ENCODE measurements around the gene CHMP4B.

CHMP4B gene

DNA sequence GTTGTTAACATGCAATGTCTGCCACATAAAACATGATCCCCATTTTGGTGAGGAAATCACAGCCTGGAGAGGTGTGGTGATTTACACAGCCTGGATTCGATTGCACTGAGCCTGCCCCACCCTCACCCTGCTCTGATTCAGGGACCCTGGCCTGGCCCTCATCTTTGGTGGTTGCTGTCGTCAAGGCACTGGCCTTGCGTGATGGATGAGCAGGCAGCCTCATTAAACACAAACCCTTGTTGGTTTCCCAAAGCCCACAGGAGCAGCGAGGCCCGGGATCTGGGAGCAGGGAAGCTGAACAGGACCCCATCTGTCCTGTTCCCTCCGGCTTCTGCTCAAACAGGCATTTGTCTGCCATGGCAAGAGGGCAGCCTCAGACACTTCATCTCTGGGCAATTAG lies 70.8 kb downstream of the CHMP4B start:
- H3K4me3 ChIP-seq (ENCODE audit: low read depth, low read length) = no peak overlapping the region
- TF ChIP-seq, protein P1, sequence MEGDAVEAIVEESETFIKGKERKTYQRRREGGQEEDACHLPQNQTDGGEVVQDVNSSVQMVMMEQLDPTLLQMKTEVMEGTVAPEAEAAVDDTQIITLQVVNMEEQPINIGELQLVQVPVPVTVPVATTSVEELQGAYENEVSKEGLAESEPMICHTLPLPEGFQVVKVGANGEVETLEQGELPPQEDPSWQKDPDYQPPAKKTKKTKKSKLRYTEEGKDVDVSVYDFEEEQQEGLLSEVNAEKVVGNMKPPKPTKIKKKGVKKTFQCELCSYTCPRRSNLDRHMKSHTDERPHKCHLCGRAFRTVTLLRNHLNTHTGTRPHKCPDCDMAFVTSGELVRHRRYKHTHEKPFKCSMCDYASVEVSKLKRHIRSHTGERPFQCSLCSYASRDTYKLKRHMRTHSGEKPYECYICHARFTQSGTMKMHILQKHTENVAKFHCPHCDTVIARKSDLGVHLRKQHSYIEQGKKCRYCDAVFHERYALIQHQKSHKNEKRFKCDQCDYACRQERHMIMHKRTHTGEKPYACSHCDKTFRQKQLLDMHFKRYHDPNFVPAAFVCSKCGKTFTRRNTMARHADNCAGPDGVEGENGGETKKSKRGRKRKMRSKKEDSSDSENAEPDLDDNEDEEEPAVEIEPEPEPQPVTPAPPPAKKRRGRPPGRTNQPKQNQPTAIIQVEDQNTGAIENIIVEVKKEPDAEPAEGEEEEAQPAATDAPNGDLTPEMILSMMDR (IDR thresholded peaks at IDR 0.05; ENCODE audit: low read depth, low read length) = no peak

DNA sequence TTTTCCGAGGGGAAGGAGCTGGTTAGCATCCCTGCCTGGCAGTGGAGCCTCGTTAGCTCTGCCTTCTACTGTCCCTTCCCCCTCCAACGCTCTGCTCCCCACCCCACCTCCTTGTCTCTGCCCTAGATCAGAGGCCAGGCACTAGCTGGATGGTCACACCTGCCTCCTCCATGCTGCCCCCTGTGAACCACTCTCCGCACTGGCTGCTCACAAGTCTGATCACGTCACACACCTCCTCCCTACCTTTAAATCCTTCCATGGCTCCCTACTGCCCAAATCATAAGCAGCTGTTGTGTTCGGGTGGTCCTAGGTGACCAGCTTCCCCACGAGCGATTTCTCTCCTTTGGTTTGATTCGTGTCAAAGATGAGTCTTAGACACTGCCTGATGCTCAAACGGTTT lies 71.3 kb downstream of the CHMP4B start:
- TF ChIP-seq, protein P1 (IDR thresholded peaks at IDR 0.05; ENCODE audit: low read depth, low read length) = no peak
- no peak overlapping the region for H3K4me3 ChIP-seq (ENCODE audit: low read depth, low read length)

DNA sequence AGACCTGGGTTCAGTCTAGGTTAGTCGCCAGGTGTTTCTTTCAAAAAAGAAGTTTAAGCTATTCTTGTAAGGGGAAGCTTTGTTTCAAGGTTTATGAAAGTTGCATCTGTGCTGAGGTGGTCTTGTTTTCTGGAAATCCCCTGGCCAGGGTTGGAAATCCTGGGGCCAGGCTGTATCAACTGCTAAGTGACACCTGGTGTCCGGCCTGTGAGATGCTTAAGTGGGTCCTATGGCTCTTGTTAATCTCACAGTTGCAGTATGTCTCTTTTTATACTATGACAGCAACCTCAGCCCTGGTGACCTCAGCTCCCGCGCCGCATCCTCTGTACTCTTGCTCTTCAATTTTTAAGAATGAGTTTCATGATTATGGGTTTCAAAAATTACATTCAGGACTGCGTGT lies 72.0 kb downstream of the CHMP4B start:
- H3K4me3 ChIP-seq (ENCODE audit: low read depth, low read length) = no peak overlapping the region
- TF ChIP-seq, protein P1 (IDR thresholded peaks at IDR 0.05; ENCODE audit: low read depth, low read length) = no peak

DNA sequence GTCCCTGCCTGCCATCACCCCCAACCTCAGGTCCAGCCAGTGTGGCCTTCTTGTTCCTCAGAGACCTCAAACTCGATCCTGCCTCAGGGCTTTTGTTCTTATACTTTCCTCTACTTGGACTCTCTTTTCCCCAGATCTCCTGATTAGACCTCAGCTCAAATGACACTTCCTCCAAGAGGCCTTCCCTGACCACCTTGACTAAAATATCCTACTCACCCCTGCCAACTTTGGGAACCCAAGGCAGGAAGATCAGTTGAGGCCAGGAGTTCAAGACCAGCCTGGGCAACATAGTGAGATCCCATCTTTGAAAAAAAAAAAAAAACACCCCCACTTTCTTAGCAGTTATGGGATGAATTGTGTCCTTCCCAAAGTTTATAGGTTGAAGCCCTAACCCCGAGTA lies 73.5 kb downstream of the CHMP4B start:
- no peak overlapping the region for H3K4me3 ChIP-seq (ENCODE audit: low read depth, low read length)
- TF ChIP-seq, protein P1 (IDR thresholded peaks at IDR 0.05; ENCODE audit: low read depth, low read length) = no peak

DNA sequence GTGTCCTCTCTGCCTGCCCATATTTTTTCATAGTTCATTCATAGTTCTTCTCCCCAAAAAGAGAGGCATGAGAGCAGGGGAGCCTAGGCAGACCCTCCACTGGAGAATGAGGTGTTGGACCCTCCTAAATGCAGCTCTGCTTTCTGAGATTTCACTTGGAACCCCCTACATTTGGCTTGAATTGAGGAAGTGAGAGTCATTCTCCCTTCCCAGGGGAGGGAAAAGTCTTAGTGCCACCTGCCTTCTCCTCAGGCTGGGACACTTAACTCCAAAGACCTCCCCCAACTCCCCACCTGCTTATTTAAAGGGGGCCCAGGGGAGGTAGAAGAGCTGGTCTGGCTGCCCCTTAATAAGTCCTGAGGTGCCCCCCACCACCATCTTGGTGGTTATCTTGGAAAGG lies 78.2 kb downstream of the CHMP4B start:
- H3K4me3 ChIP-seq (ENCODE audit: low read depth, low read length) = no peak overlapping the region
- TF ChIP-seq, protein P1 (IDR thresholded peaks at IDR 0.05; ENCODE audit: low read depth, low read length) = no peak

DNA sequence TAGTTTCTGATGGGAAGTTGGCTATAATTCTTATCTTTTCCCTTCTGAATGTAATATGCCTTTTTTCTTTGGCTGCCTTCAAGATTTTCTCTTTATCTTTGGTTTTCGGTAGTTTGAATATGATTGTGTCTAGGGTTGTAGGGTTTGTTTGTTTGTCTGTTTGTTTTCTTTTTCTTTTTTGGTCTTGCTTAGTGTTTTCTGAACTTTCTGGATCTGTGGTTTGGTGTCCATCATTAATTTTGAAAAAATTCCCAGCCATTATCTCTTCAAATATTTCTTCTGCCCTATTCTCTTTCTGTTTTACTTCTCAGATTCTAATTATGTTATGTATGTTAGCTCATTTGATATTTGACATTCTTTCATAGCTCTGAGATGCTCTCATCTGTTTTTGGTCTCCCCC lies 79.4 kb downstream of the CHMP4B start:
- H3K4me3 ChIP-seq (ENCODE audit: low read depth, low read length) = no peak overlapping the region
- TF ChIP-seq, protein P1 (IDR thresholded peaks at IDR 0.05; ENCODE audit: low read depth, low read length) = no peak

DNA sequence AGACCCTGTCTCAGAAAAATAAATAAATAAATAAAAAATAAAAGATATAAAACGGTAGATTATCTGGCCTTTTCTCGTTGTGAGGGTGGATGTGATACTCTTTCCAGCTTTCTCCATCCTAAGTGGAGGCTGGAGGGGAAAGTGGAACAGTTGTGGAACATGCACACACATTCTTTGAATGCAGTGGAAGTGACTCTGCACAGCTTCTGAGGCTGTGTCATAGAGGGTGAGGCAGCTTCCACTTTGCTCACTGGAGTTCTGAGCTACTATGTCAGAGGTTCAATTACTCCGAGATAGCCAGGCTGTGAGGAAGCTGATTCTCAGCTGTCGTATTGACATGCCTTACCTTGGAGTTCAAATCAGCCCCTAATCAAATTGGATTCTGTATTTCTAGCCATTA lies 82.2 kb downstream of the CHMP4B start:
- TF ChIP-seq, protein P1 (IDR thresholded peaks at IDR 0.05; ENCODE audit: low read depth, low read length) = no peak
- H3K4me3 ChIP-seq (ENCODE audit: low read depth, low read length) = no peak overlapping the region
